Cardiac muscle cell (in vitro differentiated cells and primary cell): ENCODE measurements around the gene EEA1. TPM values are rescaled to one million over a fixed set of nuclear protein-coding genes. Genes with fewer than 3 reads are reported as not detected.

Experiments
- DNase-seq, 2 donors: peaks; one replicate each; pipeline versions ENCODE4 v3.0.0 to v3.0.0-alpha.2; 2010 to 2017; ENCODE audit warnings: low read depth in 1 of 2, low spot score in 1 of 2
- H3K27ac ChIP-seq: fragments of 200-600 bp; sonication (generic); 2 replicates; pipeline ENCODE4 v1.5.1; 2016
- H3K27me3 ChIP-seq: fragments of 200-600 bp; sonication (generic); 2 replicates; pipeline ENCODE4 v1.6.0; 2016; ENCODE audit warnings: control low read depth
- H3K36me3 ChIP-seq: fragments of 200-600 bp; sonication (generic); 2 replicates; pipeline ENCODE4 v1.5.1; 2016; ENCODE audit warnings: control low read depth
- H3K4me1 ChIP-seq: fragments of 200-600 bp; sonication (generic); 2 replicates; pipeline ENCODE4 v1.8.1; 2017; ENCODE audit warnings: low read depth, mild to moderate bottlenecking, mixed run types
- H3K4me3 ChIP-seq: fragments of 200-600 bp; sonication (generic); 2 replicates; pipeline ENCODE4 v1.5.1; 2016; ENCODE audit warnings: mild to moderate bottlenecking
- H3K9me3 ChIP-seq: fragments of 200-600 bp; sonication (generic); 2 replicates; pipeline ENCODE4 v1.5.1; 2017; ENCODE audit warnings: low read depth, mild to moderate bottlenecking, control low read depth
- CTCF ChIP-seq: IDR thresholded peaks from 2 replicates; pipeline ENCODE4 v1.5.1; 2012; ENCODE audit warnings: low read depth, mild to moderate bottlenecking, low read length
- polyA plus RNA-seq: library from polyadenylated mRNA; unstranded; fragments of >200 nt; fragmentation: Nextera tagmentation; extraction: Ambion mirVana; gene quantifications from 2 replicates; pipeline ENCODE4 v1.2.1, GENCODE V29; 2016
- total RNA-seq: library from RNA; depleted of rRNA; stranded (reverse); fragments of >200 nt; gene quantifications from 2 replicates; pipeline ENCODE4 v1.2.3, GENCODE V29; 2016

Gene EEA1
- total and polyA plus RNA-seq, 2 experiments from 2014 or later = 9.8 to 32.9 TPM

- no peak for DNase-seq
- Histone ChIP-seq H3K36me3 (peaks cover 5% of the 10 kb centered on the region), H3K4me3 (no peak overlapping the region), H3K27ac (no peak overlapping the region), H3K9me3 (no peaks in the 10 kb centered on the region), H3K4me1 (no peaks in the 10 kb centered on the region), H3K27me3 (no peaks in the 10 kb centered on the region)
- TF ChIP-seq CTCF = no peak
These were observed 38.4 kb downstream of the EEA1 start for GRCh38 chr12:92890601-92891106.

GRCh38 chr12:92886131-92886530, 43.0 kb downstream of the EEA1 start:
- DNase-seq = peak; percentile 0 to 29
- Histone ChIP-seq H3K9me3 (no peaks in the 10 kb centered on the region), H3K36me3 (peaks cover 5% of the 10 kb centered on the region), H3K4me1 (no peaks in the 10 kb centered on the region), H3K27me3 (no peaks in the 10 kb centered on the region), H3K4me3 (no peak overlapping the region), H3K27ac (no peak overlapping the region)
- no peak for TF ChIP-seq CTCF

GRCh38 chr12:92879698-92880322, 49.3 kb downstream of the EEA1 start:
- H3K4me3 ChIP-seq = no peak overlapping the region
- no peaks in the 10 kb centered on the region for H3K27me3 ChIP-seq
- no peaks in the 10 kb centered on the region for H3K9me3 ChIP-seq
- TF ChIP-seq CTCF = no peak
- H3K36me3 ChIP-seq = no peaks in the 10 kb centered on the region
- DNase-seq = peak in 1 of 2 donors; percentile 36
- H3K27ac ChIP-seq = no peak overlapping the region
- H3K4me1 ChIP-seq = no peaks in the 10 kb centered on the region

GRCh38 chr12:92877904-92878303, 51.2 kb downstream of the EEA1 start:
- no peak overlapping the region for H3K27ac ChIP-seq
- H3K4me3 ChIP-seq = no peak overlapping the region
- H3K4me1 ChIP-seq = no peaks in the 10 kb centered on the region
- no peak for DNase-seq
- H3K9me3 ChIP-seq = no peaks in the 10 kb centered on the region
- TF ChIP-seq CTCF = no peak
- no peaks in the 10 kb centered on the region for H3K36me3 ChIP-seq
- no peaks in the 10 kb centered on the region for H3K27me3 ChIP-seq

- TF ChIP-seq CTCF = no peak
- Histone ChIP-seq H3K9me3 (no peaks in the 10 kb centered on the region), H3K36me3 (no peaks in the 10 kb centered on the region), H3K27ac (no peak overlapping the region), H3K4me3 (no peak overlapping the region), H3K27me3 (no peaks in the 10 kb centered on the region), H3K4me1 (no peaks in the 10 kb centered on the region)
- no peak for DNase-seq
These were observed 52.6 kb downstream of the EEA1 start for GRCh38 chr12:92876496-92876895.
